Calu3 (cell line): ENCODE measurements around the gene IRF7. TPM values are rescaled to one million over a fixed set of nuclear protein-coding genes. Genes with fewer than 3 reads are reported as not detected.

Source experiments
- Bru-seq: library from RNA; stranded (reverse); fragments of 400-500 nt; gene quantifications from one replicate; lab custom pipeline; 2021; lab: Mats Ljungman, UMichigan
- BruChase-seq, 2 experiments: library from RNA; stranded (reverse); fragments of 400-500 nt; gene quantifications; one replicate each; lab custom pipeline; 2021; lab: Mats Ljungman, UMichigan
- BruUV-seq: library from RNA; stranded (reverse); fragments of 400-500 nt; replicated peaks from 2 replicates; lab custom pipeline; 2021; lab: Mats Ljungman, UMichigan
- CTCF ChIA-PET: fragments of 300-600 bp; sonication (Branson Sonifier 250); formaldehyde crosslinking; loops from one replicate; lab custom pipeline; 2022; ENCODE audit warnings: antibody characterized with exemption; lab: Charles Lee
- DNase-seq: peaks from one replicate; pipeline ENCODE4 v3.0.0; 2022
- H3K27ac Mint-ChIP-seq: one replicate; pipeline ENCODE4 v1.8.0; 2022; ENCODE audit warnings: mixed read lengths; ENCODE audit not compliant: unreplicated experiment
- H3K27me3 Mint-ChIP-seq: one replicate; pipeline ENCODE4 v1.8.0; 2022; ENCODE audit warnings: mixed read lengths; ENCODE audit not compliant: unreplicated experiment
- H3K36me3 Mint-ChIP-seq: one replicate; pipeline ENCODE4 v1.8.0; 2022; ENCODE audit warnings: mild to moderate bottlenecking, moderate library complexity, mixed read lengths; ENCODE audit not compliant: insufficient read depth, unreplicated experiment
- H3K4me1 Mint-ChIP-seq: one replicate; pipeline ENCODE4 v1.8.0; 2022; ENCODE audit warnings: mild to moderate bottlenecking, low read depth, mixed read lengths; ENCODE audit not compliant: unreplicated experiment
- H3K4me3 Mint-ChIP-seq: one replicate; pipeline ENCODE4 v1.8.0; 2022; ENCODE audit warnings: mild to moderate bottlenecking, low read depth, moderate library complexity, mixed read lengths; ENCODE audit not compliant: unreplicated experiment
- H3K9me3 Mint-ChIP-seq: one replicate; pipeline ENCODE4 v1.8.0; 2022; ENCODE audit warnings: low read depth, mixed read lengths; ENCODE audit not compliant: unreplicated experiment
- CTCF ChIP-seq: fragments of 200-600 bp; IDR thresholded peaks from one replicate; pipeline ENCODE4 v1.8.0; 2022; ENCODE audit warnings: antibody characterized with exemption; ENCODE audit not compliant: unreplicated experiment
- intact Hi-C: fragments of 100-400 bp; cut with micrococcal nuclease; formaldehyde crosslinking; loops from one replicate; pipeline ENCODE4 v1.10.0; 2022; ENCODE audit not compliant: unreplicated experiment
- long read RNA-seq: library from polyadenylated mRNA; stranded (forward); transcript quantifications from one replicate; pipeline ENCODE4 v2.0.0, GENCODE V29; 2022
- total RNA-seq: library from RNA; stranded (reverse); gene quantifications from 2 replicates; pipeline ENCODE4 v1.2.3, GENCODE V29; 2022

Gene IRF7
- total RNA-seq, result 48.7 and 93.5 TPM in 2 replicates
- Bru-seq, nascent RNA, result percentile 59 among the genes with signal in this experiment
- BruChase-seq, experiment 1, labeled RNA remaining after a 6-hour chase, result percentile 82 among the genes with signal in this experiment
- BruChase-seq, experiment 2, labeled RNA remaining after a 2-hour chase, result percentile 65 among the genes with signal in this experiment
- long read RNA-seq, transcript IRF7-201 (10 exons, 1,992 nt), result minor isoform, 20 of 204 reads
- long read RNA-seq, transcript IRF7-202 (10 exons, 1,807 nt), result minor isoform, 6 of 204 reads
- long read RNA-seq, transcript IRF7-205 (11 exons, 1,974 nt), result major isoform, 62 of 204 reads
- long read RNA-seq, partial matches to known transcripts, result 52 of 204 reads
- long read RNA-seq, other reads (novel, unspliced or antisense), result 56 of 204 reads

- peaks cover 87% of the 10 kb centered on the region for H3K36me3 Mint-ChIP-seq
- H3K9me3 Mint-ChIP-seq, result no peaks in the 10 kb centered on the region
- CTCF ChIA-PET, result interaction anchor here (0.9 to 1.0 kb wide), 2 partner anchors 11 to 40 kb away, joined by 3 to 4 read pairs; no protein-coding TSS in a partner anchor
- H3K27me3 Mint-ChIP-seq, result no peaks in the 10 kb centered on the region
- peak; percentile 95 for DNase-seq
- peak within 1 kb of the TSS; percentile 85 for H3K4me3 Mint-ChIP-seq
- peak within 1 kb of the TSS; percentile 74 for H3K27ac Mint-ChIP-seq
- H3K4me1 Mint-ChIP-seq, result no peaks in the 10 kb centered on the region
- no peak for TF ChIP-seq CTCF
- intact Hi-C loops, result no loop called here
- BruUV-seq, result no TSS peak
Measured at GRCh38 chr11:615504-616319, at the start of gene IRF7. Gene IRF7 (minus strand): TSS chr11:615950. CDS start chr11:615364, 586 bp downstream.

GRCh38 chr11:665062-665703 lies 49.4 kb upstream of the IRF7 start:
- no peaks in the 10 kb centered on the region for H3K4me1 Mint-ChIP-seq
- no peak for DNase-seq
- no TSS peak for BruUV-seq
- H3K9me3 Mint-ChIP-seq, result no peaks in the 10 kb centered on the region
- H3K27me3 Mint-ChIP-seq, result no peaks in the 10 kb centered on the region
- CTCF ChIA-PET, result no interaction called here
- peaks cover 24% of the 10 kb centered on the region for H3K36me3 Mint-ChIP-seq
- no peak for TF ChIP-seq CTCF
- no peak overlapping the region for H3K27ac Mint-ChIP-seq
- no peak overlapping the region for H3K4me3 Mint-ChIP-seq
- intact Hi-C loops, result no loop called here

GRCh38 chr11:662689-663274 lies 47.0 kb upstream of the IRF7 start:
- H3K4me3 Mint-ChIP-seq, result no peak overlapping the region
- no peaks in the 10 kb centered on the region for H3K9me3 Mint-ChIP-seq
- H3K27ac Mint-ChIP-seq, result no peak overlapping the region
- CTCF ChIA-PET, result interaction anchor here (0.6 kb wide), 1 partner anchor 45 kb away, joined by 3 read pairs; no protein-coding TSS in a partner anchor
- no TSS peak for BruUV-seq
- no peaks in the 10 kb centered on the region for H3K4me1 Mint-ChIP-seq
- peak; percentile 72 for DNase-seq
- peak; percentile 85 for TF ChIP-seq CTCF
- intact Hi-C loops, result no loop called here
- peaks cover 24% of the 10 kb centered on the region for H3K36me3 Mint-ChIP-seq
- no peaks in the 10 kb centered on the region for H3K27me3 Mint-ChIP-seq
